Bronchial epithelial cell (primary cell): Measurements from ENCODE around the gene ZNF598. TPM values are rescaled to one million over a fixed set of nuclear protein-coding genes. Genes with fewer than 3 reads are reported as not detected.
A peak's percentile ranks its signal among the peaks of the same experiment; 100 is the strongest.

ENCODE experiments used
- DNase-seq: peaks from one replicate; pipeline ENCODE4 v3.0.0-alpha.2; 2010; ENCODE audit warnings: low read depth
- FAIRE-seq: peaks from 2 replicates; lab custom pipeline; 2011; peaks lifted over from hg19 to GRCh38; lab: Jason Lieb, UNC
- H3K27me3 ChIP-seq: 2 replicates; pipeline ENCODE4 v1.5.1; 2011; ENCODE audit warnings: low read length; ENCODE audit not compliant: control insufficient read depth, insufficient read depth
- H3K36me3 ChIP-seq: 2 replicates; pipeline ENCODE4 v1.5.1; 2011; ENCODE audit warnings: low read length; ENCODE audit not compliant: control insufficient read depth, insufficient read depth
- H3K4me3 ChIP-seq: 2 replicates; pipeline ENCODE4 v1.5.1; 2011; ENCODE audit warnings: mild to moderate bottlenecking, low read depth, low read length, control low read depth
- total RNA-seq: library from RNA; depleted of rRNA; stranded (reverse); fragments of >200 nt; gene quantifications from 2 replicates; pipeline ENCODE4 v1.2.1, GENCODE V29; 2014
- TF ChIP-seq, protein P1 (sequence below): IDR thresholded peaks from 2 replicates; pipeline ENCODE4 v1.5.1; 2011; ENCODE audit warnings: mild to moderate bottlenecking, moderate library complexity, low read length, control low read depth, inconsistent platforms; ENCODE audit not compliant: insufficient read depth, severe bottlenecking

ZNF598 gene
- total RNA-seq, 1 donor from 2014 or later = 26.3 TPM

DNA sequence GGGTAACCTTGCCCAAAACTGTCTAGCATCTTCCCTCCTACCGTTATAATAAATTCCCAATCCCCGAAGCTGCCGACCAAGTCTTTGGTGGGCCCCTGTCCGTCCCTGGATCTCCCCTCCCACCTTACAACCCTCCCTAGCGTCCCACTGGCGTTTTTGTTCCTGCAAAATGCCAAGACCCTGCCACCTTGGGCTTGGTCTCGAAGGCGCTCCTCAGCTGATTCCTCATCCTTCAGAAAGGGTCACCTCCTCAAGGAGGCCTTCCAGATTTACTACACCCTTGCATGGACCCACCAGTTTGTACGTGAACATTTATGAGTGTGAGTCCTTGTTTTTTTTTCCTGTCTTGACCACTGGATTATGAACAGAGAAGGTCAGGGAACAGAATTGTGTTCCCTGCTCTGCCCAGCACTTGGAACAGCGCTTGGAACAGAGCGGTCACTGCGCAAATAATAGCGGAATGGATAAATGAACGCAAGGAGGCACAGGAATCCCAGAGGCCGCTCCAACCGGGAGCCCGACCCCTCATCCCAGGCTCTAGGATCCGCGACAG is 26.6 kb downstream of the ZNF598 start:
- Histone ChIP-seq H3K36me3 (peaks cover 13% of the 10 kb centered on the region), H3K27me3 (peaks cover 5% of the 10 kb centered on the region), H3K4me3 (peak overlapping the region; percentile 66)
- FAIRE-seq (no peak), DNase-seq (no peak)
- TF ChIP-seq, protein P1, sequence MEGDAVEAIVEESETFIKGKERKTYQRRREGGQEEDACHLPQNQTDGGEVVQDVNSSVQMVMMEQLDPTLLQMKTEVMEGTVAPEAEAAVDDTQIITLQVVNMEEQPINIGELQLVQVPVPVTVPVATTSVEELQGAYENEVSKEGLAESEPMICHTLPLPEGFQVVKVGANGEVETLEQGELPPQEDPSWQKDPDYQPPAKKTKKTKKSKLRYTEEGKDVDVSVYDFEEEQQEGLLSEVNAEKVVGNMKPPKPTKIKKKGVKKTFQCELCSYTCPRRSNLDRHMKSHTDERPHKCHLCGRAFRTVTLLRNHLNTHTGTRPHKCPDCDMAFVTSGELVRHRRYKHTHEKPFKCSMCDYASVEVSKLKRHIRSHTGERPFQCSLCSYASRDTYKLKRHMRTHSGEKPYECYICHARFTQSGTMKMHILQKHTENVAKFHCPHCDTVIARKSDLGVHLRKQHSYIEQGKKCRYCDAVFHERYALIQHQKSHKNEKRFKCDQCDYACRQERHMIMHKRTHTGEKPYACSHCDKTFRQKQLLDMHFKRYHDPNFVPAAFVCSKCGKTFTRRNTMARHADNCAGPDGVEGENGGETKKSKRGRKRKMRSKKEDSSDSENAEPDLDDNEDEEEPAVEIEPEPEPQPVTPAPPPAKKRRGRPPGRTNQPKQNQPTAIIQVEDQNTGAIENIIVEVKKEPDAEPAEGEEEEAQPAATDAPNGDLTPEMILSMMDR = peak; percentile 19

DNA sequence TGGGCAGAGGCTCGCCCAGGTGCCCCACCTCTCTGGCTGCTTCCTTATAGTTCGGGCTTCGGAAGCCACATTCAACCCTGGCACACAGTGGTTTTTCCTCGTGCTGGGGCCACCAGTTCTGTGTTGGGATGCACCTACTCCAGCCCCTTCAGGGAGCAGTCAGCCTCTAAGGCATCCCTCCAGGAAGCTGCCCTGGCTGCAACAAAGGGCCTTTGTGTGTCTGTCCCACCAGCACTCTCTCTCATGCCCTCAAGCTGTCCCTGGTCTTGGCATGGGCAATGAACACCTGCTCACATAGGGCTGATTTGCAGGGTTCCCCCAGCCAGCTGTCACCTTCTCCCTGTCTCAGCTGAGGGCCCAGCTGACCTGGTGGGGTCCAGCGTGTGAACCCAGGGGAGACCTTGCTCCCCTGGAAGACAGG is 27.6 kb downstream of the ZNF598 start:
- Histone ChIP-seq H3K4me3 (no peak overlapping the region), H3K27me3 (peaks cover 5% of the 10 kb centered on the region), H3K36me3 (peaks cover 18% of the 10 kb centered on the region)
- FAIRE-seq (no peak), DNase-seq (no peak)
- TF ChIP-seq, protein P1 = no peak

DNA sequence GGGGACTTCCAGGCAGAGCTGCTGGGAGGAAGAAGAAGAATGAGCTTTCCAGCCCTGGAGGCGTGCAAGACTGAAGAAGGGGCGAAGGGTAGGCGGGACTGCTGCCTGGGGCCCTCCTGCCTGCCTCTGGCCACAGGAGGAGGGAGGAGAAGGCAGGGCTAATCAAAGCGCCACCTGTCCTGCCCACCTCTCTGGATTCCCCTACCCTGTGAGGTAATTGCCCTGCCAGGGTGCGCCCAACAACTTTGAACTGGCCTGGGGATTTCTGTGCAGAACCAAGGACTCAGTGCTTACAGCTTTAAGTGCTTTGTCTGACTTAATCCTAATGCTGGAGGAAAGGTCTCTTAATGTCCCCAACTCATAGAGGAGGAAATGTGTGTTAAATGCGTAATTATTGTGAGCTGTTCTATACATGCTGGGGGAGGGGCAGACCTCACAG is 28.2 kb downstream of the ZNF598 start, which contains the start of gene NOXO1:
TSS of gene NOXO1 (minus strand) at position 72 of the 439 bp plus-strand sequence. CDS start 290 bp downstream, outside the sequence.
- H3K27me3 ChIP-seq = peaks cover 5% of the 10 kb centered on the region

DNA sequence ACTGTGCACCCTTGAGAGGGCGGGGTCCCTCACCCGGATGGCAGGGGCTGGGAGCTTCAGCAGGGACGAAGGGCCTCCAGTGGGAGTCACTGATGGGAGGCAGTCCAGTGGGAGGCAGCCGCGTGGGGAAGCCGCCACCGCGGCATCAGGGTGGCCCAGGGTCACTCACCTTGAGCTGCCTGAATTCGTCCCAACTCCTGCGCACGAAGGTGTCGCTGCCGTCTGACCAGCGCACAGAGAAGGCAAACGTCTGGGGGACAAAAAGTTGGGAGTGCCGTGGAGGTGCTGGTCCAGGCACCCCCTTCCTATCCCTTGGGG is 28.9 kb downstream of the ZNF598 start:
- H3K36me3 ChIP-seq = peaks cover 13% of the 10 kb centered on the region
- TF ChIP-seq, protein P1 = no peak
- no peak overlapping the region for H3K4me3 ChIP-seq
- no peak for DNase-seq
- H3K27me3 ChIP-seq = peaks cover 5% of the 10 kb centered on the region
- FAIRE-seq = no peak

More for the DNA sequence above, 28.2 kb downstream of the ZNF598 start, which contains the start of gene NOXO1:
- Histone ChIP-seq H3K4me3 (peak within 1 kb of the TSS; percentile 50), H3K36me3 (peaks cover 17% of the 10 kb centered on the region)
- DNase-seq = no peak
- TF ChIP-seq, protein P1 = no peak
- no peak for FAIRE-seq

DNA sequence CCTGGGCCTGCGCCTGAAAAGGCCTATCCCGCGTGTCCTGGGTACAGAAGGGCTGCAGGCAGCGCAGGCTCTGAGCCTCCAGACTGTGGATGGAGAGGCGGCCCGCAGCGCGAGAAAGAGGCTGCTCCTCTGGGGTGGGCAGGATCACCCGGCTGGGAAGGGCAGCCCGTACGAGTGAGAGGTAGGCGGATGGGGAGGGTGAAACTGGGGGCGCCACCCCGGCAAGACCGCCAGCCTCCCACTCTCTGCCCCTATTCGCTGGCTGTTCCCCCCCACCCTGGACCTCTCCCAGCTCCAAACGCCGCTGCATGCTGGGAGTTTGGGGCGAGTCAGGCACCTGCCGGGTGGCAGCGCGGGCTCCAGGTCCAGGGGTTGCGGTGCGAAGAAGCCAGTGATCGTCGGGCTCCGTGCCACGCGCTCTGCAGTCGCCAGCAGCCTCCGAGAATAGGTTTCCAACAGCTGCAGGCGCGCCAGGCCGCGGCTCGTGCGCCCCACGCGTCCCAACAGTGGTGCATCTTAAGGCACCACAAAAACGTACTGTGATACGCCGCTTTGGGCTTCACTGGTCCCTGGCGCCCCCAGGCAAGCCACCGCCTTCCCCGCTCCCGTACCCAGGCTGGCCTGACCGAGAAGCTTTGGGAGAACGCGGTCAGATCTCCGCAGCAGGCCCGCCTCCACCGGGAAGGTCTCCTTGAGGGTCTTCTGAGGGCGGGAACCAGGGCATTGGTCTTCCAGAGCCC is 29.4 kb downstream of the ZNF598 start:
- DNase-seq (no peak), FAIRE-seq (no peak)
- TF ChIP-seq, protein P1 = no peak
- Histone ChIP-seq H3K4me3 (peak overlapping the region; percentile 50), H3K27me3 (peaks cover 5% of the 10 kb centered on the region), H3K36me3 (peaks cover 14% of the 10 kb centered on the region)
